ENCODE measurements around the gene GNL1.
"Not testable (repeated sequence)": the region's sequence is repeated elsewhere in the genome, so short reads cannot be mapped to it uniquely, and the experiment has no call there.

The GNL1 gene

DNA sequence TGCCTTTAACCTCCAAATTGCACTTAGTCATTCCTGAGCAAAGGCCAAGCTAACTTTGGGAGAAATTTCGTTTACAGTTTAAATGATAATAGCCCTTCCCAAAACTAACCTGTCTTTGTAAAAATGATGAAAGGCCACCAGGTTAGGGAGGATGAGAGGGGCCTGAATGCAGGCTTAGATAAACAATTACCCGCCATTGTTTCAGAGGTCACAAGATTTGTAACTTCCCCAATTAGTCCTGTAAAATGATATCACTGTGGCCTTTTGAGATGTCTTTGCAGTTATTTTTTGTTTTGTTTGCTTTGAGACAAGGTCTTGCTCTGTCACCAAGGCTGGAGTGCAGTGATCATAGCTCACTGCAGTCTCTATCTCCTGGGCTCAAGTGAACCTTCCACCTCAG, 26.3 kb downstream of the GNL1 start:
- DNase-seq (ENCODE audit: low spot score), result no peak

- not testable (repeated sequence) for DNase-seq (ENCODE audit: low spot score)
Measured at GRCh38 chr6:30529349-30529875, 26.9 kb downstream of the GNL1 start.

- not testable (repeated sequence) for DNase-seq (ENCODE audit: low spot score)
Measured at GRCh38 chr6:30526444-30526843, 29.8 kb downstream of the GNL1 start.

GRCh38 chr6:30521952-30522351, 34.3 kb downstream of the GNL1 start:
- not testable (repeated sequence) for DNase-seq (ENCODE audit: low spot score)

DNA sequence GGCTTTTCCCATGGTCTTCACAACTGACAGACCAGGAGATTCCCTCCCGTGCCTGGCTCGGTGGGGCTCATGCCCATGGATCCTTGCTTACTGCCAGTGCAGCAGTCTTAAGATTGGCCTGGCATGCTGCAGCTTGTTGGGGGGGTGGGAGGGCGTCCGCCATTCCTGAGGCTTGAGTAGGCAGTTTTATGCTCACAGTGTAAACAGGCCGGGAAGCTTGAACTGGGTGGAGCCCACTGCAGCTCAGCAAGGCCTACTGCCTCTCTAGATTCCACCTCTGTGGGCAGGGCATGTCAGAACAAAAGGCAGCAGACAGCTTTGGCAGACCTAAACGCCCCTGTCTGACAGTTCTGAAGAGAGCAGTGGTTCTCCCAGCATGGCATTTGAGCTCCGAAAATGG, 35.2 kb downstream of the GNL1 start:
- DNase-seq (ENCODE audit: low spot score), result peak; percentile 24

GRCh38 chr6:30520522-30520921, 35.8 kb downstream of the GNL1 start:
- DNase-seq (ENCODE audit: low spot score), result no peak

- not testable (repeated sequence) for DNase-seq (ENCODE audit: low spot score)
Measured at GRCh38 chr6:30518505-30519145, 37.7 kb downstream of the GNL1 start.

GRCh38 chr6:30517767-30518504, 38.4 kb downstream of the GNL1 start:
- not testable (repeated sequence) for DNase-seq (ENCODE audit: low spot score)

GRCh38 chr6:30516754-30517076, 39.6 kb downstream of the GNL1 start:
- DNase-seq (ENCODE audit: low spot score), result not testable (repeated sequence)

- DNase-seq (ENCODE audit: low spot score), result peak; percentile 92
Measured at GRCh38 chr6:30515944-30516753, 40.1 kb downstream of the GNL1 start.

GRCh38 chr6:30515106-30515505, 41.2 kb downstream of the GNL1 start:
- DNase-seq (ENCODE audit: low spot score), result no peak

GRCh38 chr6:30513451-30513850, 42.8 kb downstream of the GNL1 start:
- DNase-seq (ENCODE audit: low spot score), result no peak

GRCh38 chr6:30511169-30511546, 45.1 kb downstream of the GNL1 start:
- no peak for DNase-seq (ENCODE audit: low spot score)

GRCh38 chr6:30510419-30511168, 45.7 kb downstream of the GNL1 start:
- no peak for DNase-seq (ENCODE audit: low spot score)

DNA sequence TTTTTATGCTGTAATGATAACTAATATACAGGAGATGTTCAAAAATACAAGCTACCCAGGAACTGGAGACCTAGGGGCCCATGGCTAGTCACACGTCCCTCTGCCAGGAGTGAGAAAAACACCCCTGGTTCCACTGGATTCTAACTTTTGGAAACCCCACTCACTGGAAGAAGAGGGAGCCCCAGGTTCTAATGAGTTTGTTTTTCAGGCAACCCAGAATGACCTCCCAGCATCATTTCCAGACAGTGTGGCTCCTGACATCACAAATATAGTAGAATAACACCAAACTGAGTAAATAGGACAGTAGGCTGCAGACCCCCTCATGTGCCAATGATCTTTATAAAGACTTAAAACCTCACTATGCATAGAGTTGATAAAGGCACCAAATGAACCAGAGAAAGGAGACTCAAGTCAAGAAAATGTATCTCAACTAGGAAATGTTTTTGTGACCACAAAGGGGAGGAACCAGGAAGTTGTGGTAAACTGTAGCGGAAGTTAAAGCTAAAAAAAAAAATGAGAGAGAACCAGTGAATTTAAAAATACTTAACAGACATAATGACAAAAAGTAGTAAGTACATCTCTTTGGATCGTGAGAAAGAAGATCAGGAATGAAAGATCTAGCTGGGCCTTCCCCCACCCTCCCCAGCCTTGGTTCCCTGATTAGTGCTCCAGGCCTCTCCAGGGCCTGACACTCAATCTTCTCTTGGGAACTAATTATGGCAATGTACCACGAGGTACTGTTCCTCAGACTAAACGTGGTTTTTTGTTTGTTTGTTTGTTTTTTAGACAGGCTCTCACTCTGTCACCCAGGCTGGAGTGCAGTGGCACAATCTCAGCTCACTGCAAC, 47.2 kb downstream of the GNL1 start:
- DNase-seq (ENCODE audit: low spot score), result peak; percentile 38

DNA sequence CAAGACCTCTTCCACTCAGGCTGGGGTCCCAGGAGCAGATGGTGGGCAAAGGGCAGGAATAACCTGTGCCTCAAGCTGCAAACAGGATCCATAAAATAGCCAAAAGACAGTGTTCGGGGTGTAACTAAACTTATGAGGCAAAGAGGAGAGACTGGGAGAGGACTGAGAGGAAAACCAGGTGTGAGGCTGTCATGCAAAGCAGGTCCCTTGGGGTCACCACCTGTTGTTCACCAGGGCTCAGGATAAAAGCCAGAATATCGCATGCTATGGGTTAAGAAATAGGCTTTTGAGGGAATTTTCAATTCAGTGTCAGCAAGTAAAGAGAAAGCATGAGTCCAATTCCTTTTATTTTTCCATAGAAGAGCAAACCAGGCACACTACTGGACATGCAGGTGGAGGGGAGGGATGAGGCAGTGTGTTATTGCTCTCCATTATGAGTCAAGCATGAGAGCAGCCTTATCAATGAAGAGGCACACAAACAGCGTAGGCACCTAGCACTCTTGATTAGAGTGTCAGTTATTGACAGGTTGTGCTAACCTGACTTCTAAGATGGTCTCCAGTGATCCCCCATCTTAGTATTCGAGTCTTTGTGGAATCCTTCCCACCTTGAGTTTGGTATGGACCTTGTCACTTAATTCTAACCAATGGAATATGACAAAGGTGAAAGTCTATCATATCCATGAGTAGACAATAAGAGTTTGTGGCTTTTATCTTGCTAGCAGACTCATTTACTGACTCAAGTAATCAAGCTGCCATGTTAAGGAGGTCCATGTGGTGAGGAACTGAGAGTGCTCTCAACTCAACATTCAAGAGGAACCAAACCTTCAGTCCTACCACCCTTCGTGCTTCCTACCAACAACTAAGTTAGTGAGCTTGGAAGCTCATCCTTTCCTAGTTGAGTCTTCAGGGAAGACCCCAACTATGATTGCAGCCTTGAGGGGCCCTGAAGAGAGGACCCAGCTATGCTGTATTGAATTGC, 48.2 kb downstream of the GNL1 start:
- DNase-seq (ENCODE audit: low spot score), result no peak

DNA sequence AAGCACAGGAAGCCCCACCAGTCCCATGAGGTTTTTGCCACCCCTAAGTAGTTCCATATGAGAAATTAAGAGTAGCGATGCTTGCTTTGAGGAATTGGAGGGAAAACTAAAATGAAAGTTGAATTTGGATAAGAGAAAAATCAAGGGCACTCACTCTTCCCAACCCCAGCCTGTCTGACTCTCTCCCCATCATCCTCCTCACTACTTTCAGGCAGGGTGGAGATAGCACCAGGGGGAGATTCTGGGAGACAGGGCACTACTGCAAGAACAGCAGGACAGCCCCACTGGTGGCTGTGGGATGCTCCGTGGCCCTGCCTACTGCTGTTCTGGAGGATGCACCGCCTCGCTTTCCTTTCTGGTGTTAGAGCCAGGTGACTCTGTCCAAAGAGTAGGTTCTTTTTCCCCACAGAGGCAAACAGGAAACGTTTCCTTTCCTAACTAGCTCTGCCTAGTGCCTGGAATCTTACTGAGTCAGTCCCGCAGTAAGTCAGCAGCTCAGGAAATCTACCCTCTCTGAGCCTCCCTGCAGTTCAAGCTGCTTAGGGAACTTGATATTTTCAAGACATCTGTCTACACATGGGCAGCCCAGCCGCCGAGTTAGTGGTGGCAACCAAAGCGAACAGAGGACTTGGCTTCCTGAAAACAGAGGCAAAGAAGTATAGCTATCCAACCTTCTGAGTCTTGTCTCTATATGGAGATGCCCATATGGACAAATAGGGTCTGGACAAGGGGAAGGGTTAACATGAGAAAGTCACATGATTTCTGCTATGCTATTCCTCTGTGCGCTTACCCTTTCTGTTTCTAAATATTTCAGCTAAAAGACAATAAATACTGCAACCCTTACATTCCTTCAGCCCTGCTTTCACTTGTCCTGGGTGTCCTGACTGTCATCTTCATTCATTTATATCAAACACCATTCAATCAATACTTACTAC, 55.6 kb downstream of the GNL1 start:
- DNase-seq (ENCODE audit: low spot score), result peak; percentile 23

GRCh38 chr6:30498705-30499104, 57.6 kb downstream of the GNL1 start:
- not testable (repeated sequence) for DNase-seq (ENCODE audit: low spot score)

DNA sequence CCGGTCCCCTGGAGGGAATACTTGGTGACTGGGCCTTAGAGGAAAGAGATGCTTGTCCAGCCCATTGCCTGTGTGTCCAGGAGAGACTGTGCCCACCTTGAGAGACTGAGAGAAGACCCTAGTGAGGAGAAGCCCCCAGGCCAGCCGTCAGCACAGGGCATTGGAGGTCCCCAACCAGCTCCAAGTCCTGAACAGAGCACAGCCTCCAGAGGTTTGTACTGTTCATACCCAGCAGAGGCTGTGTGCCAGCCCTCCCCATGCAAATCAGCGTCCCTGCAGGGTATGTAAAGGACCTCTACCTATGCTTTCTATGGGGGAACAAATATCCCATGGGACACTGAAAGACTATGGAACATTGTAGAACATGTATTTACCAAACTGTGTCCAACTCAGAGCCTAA, 58.6 kb downstream of the GNL1 start:
- no peak for DNase-seq (ENCODE audit: low spot score)
